ENCODE data around the gene PARD3. TPM values are rescaled to one million over a fixed set of nuclear protein-coding genes. Genes with fewer than 3 reads are reported as not detected.
"Not testable (repeated sequence)": the region's sequence is repeated elsewhere in the genome, so short reads cannot be mapped to it uniquely, and the experiment has no call there.

Gene PARD3
- total and polyA plus RNA-seq, 4 experiments from 2014 or later, result 0.13 to 0.25 TPM; not detected in 2

GRCh38 chr10:34700752-34701151 is 114.3 kb downstream of the PARD3 start:
- intact Hi-C loops (cut with micrococcal nuclease); H3K9me3 ChIP-seq (ENCODE audit: control insufficient read depth in 1 of 2, low read length in 2 of 2); H3K4me1 ChIP-seq (ENCODE audit: insufficient read depth, low read length); H3K27me3 Mint-ChIP-seq; CTCF ChIA-PET (ENCODE audit: partially characterized antibody); H3K36me3 Mint-ChIP-seq; H3K36me3 ChIP-seq (ENCODE audit: insufficient read depth, low read length); H3K27ac Mint-ChIP-seq; H3K4me3 ChIP-seq (ENCODE audit: low read length in 2 of 2); H3K9me3 Mint-ChIP-seq; H3K27ac ChIP-seq (ENCODE audit: low read depth, low read length); H3K27me3 ChIP-seq (ENCODE audit: insufficient read depth, low read length); H3K4me3 Mint-ChIP-seq; POLR2A ChIA-PET (ENCODE audit: partially characterized antibody); H3K4me1 Mint-ChIP-seq; DNase-seq: not testable (repeated sequence)

DNA sequence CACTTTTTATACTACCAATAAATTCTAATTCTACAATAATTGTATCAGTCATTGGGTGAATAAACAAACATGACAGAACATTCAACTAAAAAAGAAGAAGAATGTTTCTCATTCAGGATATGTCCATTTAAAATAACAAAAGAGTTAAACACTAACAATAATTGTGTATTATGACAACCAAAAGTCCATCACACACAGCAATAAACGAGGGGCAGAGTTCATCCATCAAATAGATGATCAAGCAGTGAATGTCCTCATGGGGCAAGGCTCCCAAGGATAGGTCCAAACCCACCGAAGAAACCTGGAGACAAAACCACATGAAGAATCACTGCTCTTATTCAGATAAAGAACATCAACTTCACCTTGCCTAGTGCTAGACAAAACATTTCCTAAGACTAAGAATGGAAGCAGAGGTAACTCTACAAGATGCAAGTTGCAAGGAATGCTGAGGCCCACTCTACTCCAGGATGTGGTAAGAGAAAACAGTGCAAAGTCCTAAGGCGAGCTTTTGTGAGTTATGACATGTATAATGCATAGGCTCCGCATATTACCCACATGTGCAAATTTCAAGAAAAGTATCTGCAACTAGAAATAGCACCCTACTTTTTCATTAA is 115.1 kb downstream of the PARD3 start:
- Histone ChIP-seq H3K27ac (ENCODE audit: low read depth, low read length) (no peak overlapping the region), H3K27me3 (ENCODE audit: insufficient read depth, low read length) (no peaks in the 10 kb centered on the region), H3K4me3 (ENCODE audit: low read length in 2 of 2) (no peak overlapping the region), H3K9me3 (ENCODE audit: control insufficient read depth in 1 of 2, low read length in 2 of 2) (no peaks in the 10 kb centered on the region), H3K36me3 (ENCODE audit: insufficient read depth, low read length) (no peaks in the 10 kb centered on the region), H3K4me1 (ENCODE audit: insufficient read depth, low read length) (no peaks in the 10 kb centered on the region)
- intact Hi-C loops (cut with micrococcal nuclease), result no loop called here
- ChIA-PET POLR2A (ENCODE audit: partially characterized antibody) (no interaction called here), CTCF (ENCODE audit: partially characterized antibody) (no interaction called here)
- Mint-ChIP-seq H3K9me3 (no peaks in the 10 kb centered on the region), H3K4me3 (no peak overlapping the region), H3K36me3 (no peaks in the 10 kb centered on the region), H3K4me1 (peaks cover 0 to 5% (median 2%) of the 10 kb centered on the region in 4 donors), H3K27ac (no peak overlapping the region), H3K27me3 (peaks cover 2 to 4% of the 10 kb centered on the region in 2 donors)
- DNase-seq, result no peak

- H3K9me3 ChIP-seq (ENCODE audit: control insufficient read depth in 1 of 2, low read length in 2 of 2), result no peaks in the 10 kb centered on the region
- H3K27me3 Mint-ChIP-seq, result peaks cover 2 to 4% of the 10 kb centered on the region in 2 donors
- intact Hi-C loops (cut with micrococcal nuclease), result no loop called here
- H3K36me3 ChIP-seq (ENCODE audit: insufficient read depth, low read length), result no peaks in the 10 kb centered on the region
- no peaks in the 10 kb centered on the region for H3K27me3 ChIP-seq (ENCODE audit: insufficient read depth, low read length)
- no peak overlapping the region for H3K4me3 Mint-ChIP-seq
- CTCF ChIA-PET (ENCODE audit: partially characterized antibody), result no interaction called here
- no peak overlapping the region for H3K4me3 ChIP-seq (ENCODE audit: low read length in 2 of 2)
- no peaks in the 10 kb centered on the region for H3K4me1 ChIP-seq (ENCODE audit: insufficient read depth, low read length)
- H3K27ac ChIP-seq (ENCODE audit: low read depth, low read length), result no peak overlapping the region
- peaks cover 0 to 4% (median 2%) of the 10 kb centered on the region in 4 donors for H3K4me1 Mint-ChIP-seq
- no peak for DNase-seq
- no peak overlapping the region for H3K27ac Mint-ChIP-seq
- POLR2A ChIA-PET (ENCODE audit: partially characterized antibody), result no interaction called here
- no peaks in the 10 kb centered on the region for H3K9me3 Mint-ChIP-seq
- no peaks in the 10 kb centered on the region for H3K36me3 Mint-ChIP-seq
Measured at GRCh38 chr10:34698979-34699378, 116.1 kb downstream of the PARD3 start.

GRCh38 chr10:34698248-34698831 is 116.8 kb downstream of the PARD3 start:
- H3K4me3 ChIP-seq (ENCODE audit: low read length in 2 of 2), result no peak overlapping the region
- no peaks in the 10 kb centered on the region for H3K36me3 Mint-ChIP-seq
- no peak overlapping the region for H3K27ac ChIP-seq (ENCODE audit: low read depth, low read length)
- H3K27me3 ChIP-seq (ENCODE audit: insufficient read depth, low read length), result no peaks in the 10 kb centered on the region
- intact Hi-C loops (cut with micrococcal nuclease), result no loop called here
- no peaks in the 10 kb centered on the region for H3K36me3 ChIP-seq (ENCODE audit: insufficient read depth, low read length)
- H3K9me3 ChIP-seq (ENCODE audit: control insufficient read depth in 1 of 2, low read length in 2 of 2), result no peaks in the 10 kb centered on the region
- H3K4me1 ChIP-seq (ENCODE audit: insufficient read depth, low read length), result no peaks in the 10 kb centered on the region
- H3K4me1 Mint-ChIP-seq, result peaks cover 0 to 4% (median 2%) of the 10 kb centered on the region in 4 donors
- ChIA-PET POLR2A (ENCODE audit: partially characterized antibody) (no interaction called here), CTCF (ENCODE audit: partially characterized antibody) (no interaction called here)
- DNase-seq, result no peak
- H3K9me3 Mint-ChIP-seq, result no peaks in the 10 kb centered on the region
- H3K4me3 Mint-ChIP-seq, result no peak overlapping the region
- peaks cover 2 to 4% of the 10 kb centered on the region in 2 donors for H3K27me3 Mint-ChIP-seq
- no peak overlapping the region for H3K27ac Mint-ChIP-seq

- H3K4me3 ChIP-seq (ENCODE audit: low read length in 2 of 2), result no peak overlapping the region
- H3K4me1 ChIP-seq (ENCODE audit: insufficient read depth, low read length), result no peaks in the 10 kb centered on the region
- H3K36me3 ChIP-seq (ENCODE audit: insufficient read depth, low read length), result no peaks in the 10 kb centered on the region
- H3K9me3 ChIP-seq (ENCODE audit: control insufficient read depth in 1 of 2, low read length in 2 of 2), result no peaks in the 10 kb centered on the region
- Mint-ChIP-seq H3K36me3 (no peaks in the 10 kb centered on the region), H3K27me3 (peaks cover 0 to 4% of the 10 kb centered on the region in 2 donors), H3K4me1 (peaks cover 0 to 4% (median 2%) of the 10 kb centered on the region in 4 donors), H3K9me3 (no peaks in the 10 kb centered on the region), H3K4me3 (no peak overlapping the region), H3K27ac (no peak overlapping the region)
- no peaks in the 10 kb centered on the region for H3K27me3 ChIP-seq (ENCODE audit: insufficient read depth, low read length)
- no peak overlapping the region for H3K27ac ChIP-seq (ENCODE audit: low read depth, low read length)
- intact Hi-C loops (cut with micrococcal nuclease), result no loop called here
- DNase-seq, result no peak
- ChIA-PET CTCF (ENCODE audit: partially characterized antibody) (no interaction called here), POLR2A (ENCODE audit: partially characterized antibody) (no interaction called here)
Measured at GRCh38 chr10:34697351-34698247, 117.5 kb downstream of the PARD3 start.

- no peaks in the 10 kb centered on the region for H3K27me3 ChIP-seq (ENCODE audit: insufficient read depth, low read length)
- CTCF ChIA-PET (ENCODE audit: partially characterized antibody), result no interaction called here
- H3K27me3 Mint-ChIP-seq, result peaks cover 0 to 4% of the 10 kb centered on the region in 2 donors
- H3K27ac ChIP-seq (ENCODE audit: low read depth, low read length), result no peak overlapping the region
- POLR2A ChIA-PET (ENCODE audit: partially characterized antibody), result no interaction called here
- no peak for DNase-seq
- H3K36me3 Mint-ChIP-seq, result no peaks in the 10 kb centered on the region
- no peaks in the 10 kb centered on the region for H3K9me3 Mint-ChIP-seq
- peaks cover 0 to 4% (median 2%) of the 10 kb centered on the region in 4 donors for H3K4me1 Mint-ChIP-seq
- no peak overlapping the region for H3K4me3 ChIP-seq (ENCODE audit: low read length in 2 of 2)
- intact Hi-C loops (cut with micrococcal nuclease), result no loop called here
- no peaks in the 10 kb centered on the region for H3K4me1 ChIP-seq (ENCODE audit: insufficient read depth, low read length)
- H3K36me3 ChIP-seq (ENCODE audit: insufficient read depth, low read length), result no peaks in the 10 kb centered on the region
- H3K27ac Mint-ChIP-seq, result no peak overlapping the region
- no peak overlapping the region for H3K4me3 Mint-ChIP-seq
- no peaks in the 10 kb centered on the region for H3K9me3 ChIP-seq (ENCODE audit: control insufficient read depth in 1 of 2, low read length in 2 of 2)
Measured at GRCh38 chr10:34696423-34696822, 118.7 kb downstream of the PARD3 start.

DNA sequence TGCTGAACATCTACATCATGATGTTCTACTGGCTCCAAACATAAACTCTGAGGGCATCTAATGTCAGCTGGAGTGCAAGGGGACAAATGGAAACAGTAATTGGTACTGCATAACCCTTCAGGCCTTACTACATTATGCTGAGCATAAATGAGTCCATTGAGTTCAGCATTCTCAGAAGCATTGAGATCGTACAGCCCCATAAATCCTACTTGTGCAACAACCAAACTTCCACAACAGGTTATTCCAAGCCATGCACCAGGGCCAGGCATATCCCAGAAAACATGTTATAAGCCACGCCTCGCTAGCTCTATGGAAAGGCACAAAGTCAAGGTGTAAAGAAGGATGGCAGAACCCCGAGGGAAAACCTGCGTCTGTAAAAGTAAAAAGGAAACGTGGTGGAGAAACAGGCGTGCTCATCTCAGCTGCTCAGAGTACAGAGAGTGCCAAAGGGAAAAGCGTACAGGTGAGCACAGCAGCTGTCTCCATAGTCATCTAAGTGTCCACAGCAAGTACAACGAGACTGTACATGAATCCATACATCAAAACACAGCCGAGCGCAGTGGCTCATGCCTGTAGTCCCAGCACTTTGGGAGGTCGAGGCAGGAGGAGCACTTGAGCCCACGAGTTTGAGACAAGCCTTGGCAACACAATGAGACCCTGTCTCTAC is 124.6 kb downstream of the PARD3 start:
- H3K4me3 ChIP-seq (ENCODE audit: low read length in 2 of 2), result no peak overlapping the region
- Mint-ChIP-seq H3K9me3 (no peaks in the 10 kb centered on the region), H3K4me1 (no peaks in the 10 kb centered on the region), H3K36me3 (no peaks in the 10 kb centered on the region), H3K4me3 (no peak overlapping the region), H3K27me3 (peaks cover 0 to 6% of the 10 kb centered on the region in 2 donors), H3K27ac (no peak overlapping the region)
- intact Hi-C loops (cut with micrococcal nuclease), result no loop called here
- ChIA-PET CTCF (ENCODE audit: partially characterized antibody) (no interaction called here), POLR2A (ENCODE audit: partially characterized antibody) (no interaction called here)
- no peak overlapping the region for H3K27ac ChIP-seq (ENCODE audit: low read depth, low read length)
- H3K36me3 ChIP-seq (ENCODE audit: insufficient read depth, low read length), result no peaks in the 10 kb centered on the region
- no peaks in the 10 kb centered on the region for H3K9me3 ChIP-seq (ENCODE audit: control insufficient read depth in 1 of 2, low read length in 2 of 2)
- no peaks in the 10 kb centered on the region for H3K4me1 ChIP-seq (ENCODE audit: insufficient read depth, low read length)
- H3K27me3 ChIP-seq (ENCODE audit: insufficient read depth, low read length), result no peaks in the 10 kb centered on the region
- DNase-seq, result no peak

Measured in CD4-positive, alpha-beta memory T cell (primary cell).